ENCODE data around the gene FOSL2. TPM values are rescaled to one million over a fixed set of nuclear protein-coding genes. Genes with fewer than 3 reads are reported as not detected.

Gene FOSL2
- total RNA-seq, 1 donor: 44.4 TPM

GRCh38 chr2:28463893-28464292 lies 71.2 kb downstream of the FOSL2 start:
- no peak overlapping the region for H3K4me3 ChIP-seq (ENCODE audit: low read depth, low read length)
- DNase-seq (ENCODE audit: low read depth): no peak
- no peak for TF ChIP-seq CTCF (IDR thresholded peaks at IDR 0.05; ENCODE audit: insufficient read depth, low read length)

GRCh38 chr2:28465148-28465885 lies 72.7 kb downstream of the FOSL2 start:
- no peak overlapping the region for H3K4me3 ChIP-seq (ENCODE audit: low read depth, low read length)
- TF ChIP-seq CTCF (IDR thresholded peaks at IDR 0.05; ENCODE audit: insufficient read depth, low read length): no peak
- DNase-seq (ENCODE audit: low read depth): no peak

Small RNAs within 50 kb of the gene (small RNA-seq; reads per million reads assigned to genes)
- gene AC104695.3 (not detected), gene SNRPGP7 (not detected)

Other genes with a start within 250 kb of the FOSL2 start
- gene PLB1, start 103.2 kb downstream of the FOSL2 start, total RNA-seq (ENCODE audit: low replicate concordance): 2.7 and 7.8 TPM in 2 replicates